ENCODE results near the gene TRH. TPM values are rescaled to one million over a fixed set of nuclear protein-coding genes. Genes with fewer than 3 reads are reported as not detected.
"Not testable (repeated sequence)": the region's sequence is repeated elsewhere in the genome, so short reads cannot be mapped to it uniquely, and the experiment has no call there.

The TRH gene
- total RNA-seq, 4 donors from 2014 or later, result not detected

DNA sequence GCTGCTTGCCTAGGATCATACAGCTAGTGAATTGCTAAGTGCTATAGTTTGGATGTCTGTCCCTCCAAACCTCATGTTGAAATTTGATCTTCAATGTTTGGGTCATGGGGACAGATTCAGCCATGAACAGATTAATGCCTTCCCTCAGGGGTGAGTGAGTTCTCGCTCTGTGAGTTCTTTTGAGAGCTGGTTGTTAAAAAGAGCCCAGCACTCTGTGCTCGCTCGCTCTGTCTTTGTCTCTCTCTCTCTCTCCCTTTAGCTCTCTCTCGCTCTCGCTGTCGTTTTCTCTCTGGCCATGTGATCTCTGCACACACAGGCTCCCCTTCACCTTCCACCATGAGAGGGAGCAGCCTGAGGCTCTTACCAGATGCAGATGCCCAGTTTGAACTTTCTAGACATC is 14.9 kb downstream of the TRH start:
- Histone ChIP-seq H3K27ac (no peak overlapping the region), H3K4me1 (no peaks in the 10 kb centered on the region), H3K36me3 (no peaks in the 10 kb centered on the region), H3K27me3 (no peaks in the 10 kb centered on the region), H3K4me3 (no peak overlapping the region), H3K9me3 (no peaks in the 10 kb centered on the region)
- 67% methylated on average over 6 of the region's 6 CpGs for WGBS
- DNase-seq (ENCODE audit: low spot score in 2 of 2), result no peak
- TF ChIP-seq EP300 (IDR thresholded peaks at IDR 0.05) (no peak), POLR2A (IDR thresholded peaks at IDR 0.05) (no peak), POLR2AphosphoS5 (IDR thresholded peaks at IDR 0.05) (no peak)
- TF ChIP-seq, protein P1, sequence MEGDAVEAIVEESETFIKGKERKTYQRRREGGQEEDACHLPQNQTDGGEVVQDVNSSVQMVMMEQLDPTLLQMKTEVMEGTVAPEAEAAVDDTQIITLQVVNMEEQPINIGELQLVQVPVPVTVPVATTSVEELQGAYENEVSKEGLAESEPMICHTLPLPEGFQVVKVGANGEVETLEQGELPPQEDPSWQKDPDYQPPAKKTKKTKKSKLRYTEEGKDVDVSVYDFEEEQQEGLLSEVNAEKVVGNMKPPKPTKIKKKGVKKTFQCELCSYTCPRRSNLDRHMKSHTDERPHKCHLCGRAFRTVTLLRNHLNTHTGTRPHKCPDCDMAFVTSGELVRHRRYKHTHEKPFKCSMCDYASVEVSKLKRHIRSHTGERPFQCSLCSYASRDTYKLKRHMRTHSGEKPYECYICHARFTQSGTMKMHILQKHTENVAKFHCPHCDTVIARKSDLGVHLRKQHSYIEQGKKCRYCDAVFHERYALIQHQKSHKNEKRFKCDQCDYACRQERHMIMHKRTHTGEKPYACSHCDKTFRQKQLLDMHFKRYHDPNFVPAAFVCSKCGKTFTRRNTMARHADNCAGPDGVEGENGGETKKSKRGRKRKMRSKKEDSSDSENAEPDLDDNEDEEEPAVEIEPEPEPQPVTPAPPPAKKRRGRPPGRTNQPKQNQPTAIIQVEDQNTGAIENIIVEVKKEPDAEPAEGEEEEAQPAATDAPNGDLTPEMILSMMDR (IDR thresholded peaks at IDR 0.05), result no peak

DNA sequence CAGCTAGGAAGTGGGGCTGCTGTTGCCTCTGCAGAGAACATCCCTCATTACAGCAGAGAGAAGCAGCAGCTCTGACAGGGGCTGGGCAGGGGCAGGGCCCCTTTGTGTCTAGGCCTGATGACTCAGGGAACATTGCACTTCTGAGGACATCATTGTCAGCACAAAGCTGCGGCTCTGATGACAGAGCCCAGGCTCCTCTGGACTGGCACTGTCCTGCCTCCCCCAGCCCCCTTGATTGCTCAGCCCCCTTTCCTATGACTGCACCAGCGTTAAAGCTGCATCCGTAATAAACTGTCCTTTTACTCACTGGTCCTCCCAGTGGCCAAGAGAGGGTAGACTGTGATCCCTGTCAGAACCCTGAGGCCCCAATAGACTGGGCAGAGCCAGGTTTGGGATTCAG is 18.3 kb downstream of the TRH start:
- no peak for DNase-seq (ENCODE audit: low spot score in 2 of 2)
- Histone ChIP-seq H3K27me3 (no peaks in the 10 kb centered on the region), H3K27ac (no peak overlapping the region), H3K36me3 (no peaks in the 10 kb centered on the region), H3K4me1 (no peaks in the 10 kb centered on the region), H3K4me3 (no peak overlapping the region), H3K9me3 (no peaks in the 10 kb centered on the region)
- TF ChIP-seq EP300 (IDR thresholded peaks at IDR 0.05), result no peak
- TF ChIP-seq POLR2AphosphoS5 (IDR thresholded peaks at IDR 0.05), result no peak
- TF ChIP-seq, protein P1 (IDR thresholded peaks at IDR 0.05), result no peak
- TF ChIP-seq POLR2A (IDR thresholded peaks at IDR 0.05), result no peak
- WGBS, result 42% methylated on average over 2 of the region's 3 CpGs

DNA sequence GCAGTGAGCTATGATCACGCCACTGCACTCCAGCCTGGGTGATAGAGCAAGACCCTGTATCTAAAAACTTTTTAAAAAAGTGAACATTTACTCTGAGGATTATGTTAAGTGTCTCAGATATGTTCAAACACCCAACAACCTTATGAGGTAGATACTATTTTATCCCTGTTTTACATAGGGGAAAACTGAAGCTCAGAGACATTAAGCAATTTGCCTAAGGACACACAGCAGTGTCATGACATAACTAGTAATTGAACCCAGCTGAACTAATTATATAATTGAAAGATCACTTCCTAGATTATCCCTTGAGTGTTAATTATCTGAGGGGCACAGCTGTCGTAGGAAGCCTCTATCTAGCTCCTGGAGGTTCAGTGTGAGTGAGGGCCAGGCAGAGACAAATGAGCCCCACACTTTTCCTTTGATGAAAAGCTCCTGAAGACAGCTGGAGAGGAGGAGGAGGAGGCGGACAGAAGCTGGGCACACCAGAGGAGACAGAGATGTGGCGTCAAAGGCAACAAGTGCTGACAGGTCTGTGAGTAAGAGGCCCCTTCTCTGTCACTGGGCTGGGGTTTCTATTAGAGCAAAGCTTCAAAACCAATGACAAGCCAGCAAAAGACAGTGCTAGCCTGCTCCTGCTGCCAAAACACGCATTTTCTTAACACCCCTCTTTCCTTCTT is 20.5 kb downstream of the TRH start:
- no peaks in the 10 kb centered on the region for H3K4me1 ChIP-seq
- H3K27ac ChIP-seq, result no peak overlapping the region
- WGBS, result 44% methylated on average over 5 of the region's 5 CpGs
- H3K9me3 ChIP-seq, result no peaks in the 10 kb centered on the region
- no peak for TF ChIP-seq EP300 (IDR thresholded peaks at IDR 0.05)
- TF ChIP-seq POLR2AphosphoS5 (IDR thresholded peaks at IDR 0.05), result no peak
- TF ChIP-seq POLR2A (IDR thresholded peaks at IDR 0.05), result no peak
- TF ChIP-seq, protein P1 (IDR thresholded peaks at IDR 0.05), result no peak
- H3K36me3 ChIP-seq, result no peaks in the 10 kb centered on the region
- H3K27me3 ChIP-seq, result no peaks in the 10 kb centered on the region
- DNase-seq (ENCODE audit: low spot score in 2 of 2), result no peak
- no peak overlapping the region for H3K4me3 ChIP-seq

DNA sequence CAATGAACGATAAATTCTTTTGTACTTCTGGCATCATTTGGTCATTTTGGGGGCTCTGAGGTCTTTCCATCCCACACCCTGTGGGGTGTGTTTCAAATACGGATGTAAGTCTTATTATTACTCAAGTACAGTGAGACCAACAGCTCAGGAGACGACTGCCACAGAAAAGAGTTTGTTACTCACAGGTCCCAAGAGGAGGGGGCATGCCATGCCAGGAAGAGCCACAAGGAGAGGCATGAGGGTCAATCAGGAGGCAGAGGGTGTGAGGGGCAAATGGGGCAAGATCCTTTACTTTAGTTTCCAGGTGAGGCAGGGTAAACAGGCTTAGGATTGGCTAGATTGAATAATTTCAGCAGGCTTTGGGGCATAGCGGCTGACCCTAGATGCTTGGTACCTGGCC is 21.6 kb downstream of the TRH start:
- Histone ChIP-seq H3K4me1 (no peaks in the 10 kb centered on the region), H3K4me3 (no peak overlapping the region), H3K27ac (no peak overlapping the region), H3K27me3 (no peaks in the 10 kb centered on the region), H3K36me3 (no peaks in the 10 kb centered on the region), H3K9me3 (no peaks in the 10 kb centered on the region)
- DNase-seq (ENCODE audit: low spot score in 2 of 2), result no peak
- 92% methylated on average over 4 of the region's 4 CpGs for WGBS
- TF ChIP-seq EP300 (IDR thresholded peaks at IDR 0.05), result no peak
- TF ChIP-seq POLR2A (IDR thresholded peaks at IDR 0.05), result no peak
- TF ChIP-seq POLR2AphosphoS5 (IDR thresholded peaks at IDR 0.05), result no peak
- TF ChIP-seq, protein P1 (IDR thresholded peaks at IDR 0.05), result no peak

DNA sequence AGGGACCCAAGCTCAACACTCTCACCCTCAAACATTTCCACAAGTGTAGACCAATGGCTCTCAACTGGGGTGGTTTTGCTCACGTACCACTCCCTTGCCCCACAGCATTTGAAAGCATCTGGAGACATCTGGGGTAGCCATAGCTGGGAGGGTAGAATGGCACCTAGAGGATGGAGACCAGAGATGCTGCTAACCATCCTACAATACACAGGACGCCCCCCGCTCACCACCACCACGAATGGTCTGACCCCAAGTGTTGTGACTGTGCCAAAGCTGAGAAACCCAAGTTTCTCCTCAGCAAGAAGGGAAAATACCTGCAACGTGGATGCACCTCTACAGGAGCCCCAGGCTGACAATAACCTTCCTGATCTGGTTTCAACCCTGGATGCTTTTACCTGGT is 24.7 kb downstream of the TRH start:
- H3K27ac ChIP-seq; H3K4me3 ChIP-seq; H3K4me1 ChIP-seq; H3K9me3 ChIP-seq; H3K27me3 ChIP-seq; DNase-seq (ENCODE audit: low spot score in 2 of 2); H3K36me3 ChIP-seq: not testable (repeated sequence)
- 83% methylated on average over 5 of the region's 5 CpGs for WGBS
